NT2/D1 (cell line): ENCODE measurements around the gene MMS19.

Experiments used
- YY1 ChIP-seq: IDR thresholded peaks from 2 replicates; pipeline ENCODE4 v1.6.1; 2011; ENCODE audit not compliant: insufficient read length, insufficient read depth
- ZNF274 ChIP-seq: IDR thresholded peaks from 2 replicates; pipeline ENCODE4 v1.6.1; 2011; ENCODE audit warnings: mild to moderate bottlenecking, low read depth, low read length

- TF ChIP-seq YY1 (no peak), ZNF274 (no peak)
These were observed 36.6 kb upstream of the MMS19 start for GRCh38 chr10:97534746-97535367.
